Peyer's patch (tissue), 4 donors: ENCODE results near the gene ZYG11B. TPM values are rescaled to one million over a fixed set of nuclear protein-coding genes. Genes with fewer than 3 reads are reported as not detected.

ENCODE experiments used
- DNase-seq, 3 donors: peaks; one replicate each; pipeline ENCODE4 v3.0.0-alpha.2; 2017 to 2019
- H3K27ac ChIP-seq, 4 donors: fragments of 200-600 bp; sonication (generic); one replicate each; pipeline ENCODE4 v1.5.1; 2016 to 2019
- H3K27me3 ChIP-seq, 2 donors: fragments of 200-600 bp; sonication (generic); one replicate each; pipeline ENCODE4 v1.5.1; 2019
- H3K36me3 ChIP-seq, 3 donors: fragments of 200-600 bp; sonication (generic); one replicate each; pipeline ENCODE4 v1.5.1; 2016 to 2019
- H3K4me1 ChIP-seq, 4 donors: fragments of 200-600 bp; sonication (generic); one replicate each; pipeline ENCODE4 v1.5.1; 2016 to 2019
- H3K4me3 ChIP-seq, 4 donors: fragments of 200-600 bp; sonication (generic); 1 replicate in 3 of 4; 2 replicates in 1 of 4; pipeline ENCODE4 v1.5.1; 2016 to 2019; ENCODE audit warnings: mild to moderate bottlenecking in 1 of 4
- H3K9me3 ChIP-seq, 4 donors: fragments of 200-600 bp; sonication (generic); one replicate each; pipeline ENCODE4 v1.5.1; 2016 to 2019; ENCODE audit warnings: mild to moderate bottlenecking in 1 of 4
- CTCF ChIP-seq, 6 experiments: fragments of 450-650 bp in 4 of 6; fragments of 200-600 bp in 2 of 6; sonication (generic) in 1 of 6; IDR thresholded peaks; one replicate each; pipeline ENCODE4 v1.5.1; 2017 to 2019; ENCODE audit warnings: antibody characterized with exemption in 6 of 6, mild to moderate bottlenecking in 3 of 6, moderate library complexity in 1 of 6
- POLR2A ChIP-seq, 2 donors: fragments of 450-650 bp; IDR thresholded peaks; one replicate each; pipeline ENCODE4 v1.5.1; 2017; ENCODE audit warnings: antibody characterized with exemption in 2 of 2, mild to moderate bottlenecking in 2 of 2, moderate library complexity in 2 of 2
- total RNA-seq, 4 donors: library from RNA; depleted of rRNA; stranded (reverse); fragments of >200 nt; gene quantifications; one replicate each; pipeline ENCODE4 v1.1.0, GENCODE V29; 2016

Gene ZYG11B
- total RNA-seq, 4 donors from 2014 or later, result 21.4 to 36.3 (median 27.8) TPM

- no peaks in the 10 kb centered on the region for H3K27me3 ChIP-seq
- no peaks in the 10 kb centered on the region for H3K9me3 ChIP-seq
- no peak for TF ChIP-seq POLR2A (IDR thresholded peaks at IDR 0.05)
- no peak for TF ChIP-seq CTCF (IDR thresholded peaks at IDR 0.05)
- no peak overlapping the region for H3K27ac ChIP-seq
- no peak overlapping the region for H3K4me3 ChIP-seq
- H3K4me1 ChIP-seq, result peaks cover 0 to 5% (median 0%) of the 10 kb centered on the region in 4 donors
- no peaks in the 10 kb centered on the region for H3K36me3 ChIP-seq
- DNase-seq, result no peak
Observed at GRCh38 chr1:52751589-52752483, 25.6 kb downstream of the ZYG11B start.

GRCh38 chr1:52752484-52752826, 26.2 kb downstream of the ZYG11B start:
- Histone ChIP-seq H3K4me3 (no peak overlapping the region), H3K27me3 (no peaks in the 10 kb centered on the region), H3K27ac (no peak overlapping the region), H3K9me3 (no peaks in the 10 kb centered on the region), H3K36me3 (peaks cover 0 to under 1% (median 0%) of the 10 kb centered on the region in 3 donors), H3K4me1 (peaks cover 0 to 5% (median 0%) of the 10 kb centered on the region in 4 donors)
- DNase-seq, result no peak
- TF ChIP-seq CTCF (IDR thresholded peaks at IDR 0.05) (no peak), POLR2A (IDR thresholded peaks at IDR 0.05) (no peak)

GRCh38 chr1:52753169-52753568, 26.9 kb downstream of the ZYG11B start:
- H3K4me1 ChIP-seq, result peaks cover 0 to 5% (median 0%) of the 10 kb centered on the region in 4 donors
- H3K27me3 ChIP-seq, result no peaks in the 10 kb centered on the region
- H3K27ac ChIP-seq, result no peak overlapping the region
- no peak for DNase-seq
- no peaks in the 10 kb centered on the region for H3K9me3 ChIP-seq
- no peak for TF ChIP-seq POLR2A (IDR thresholded peaks at IDR 0.05)
- TF ChIP-seq CTCF (IDR thresholded peaks at IDR 0.05), result no peak
- H3K36me3 ChIP-seq, result peaks cover 0 to 7% (median 0%) of the 10 kb centered on the region in 3 donors
- no peak overlapping the region for H3K4me3 ChIP-seq

- Histone ChIP-seq H3K9me3 (no peaks in the 10 kb centered on the region), H3K27ac (no peak overlapping the region), H3K27me3 (no peaks in the 10 kb centered on the region), H3K4me3 (no peak overlapping the region), H3K36me3 (peaks cover 0 to 11% (median 0%) of the 10 kb centered on the region in 3 donors), H3K4me1 (no peaks in the 10 kb centered on the region)
- TF ChIP-seq POLR2A (IDR thresholded peaks at IDR 0.05) (no peak), CTCF (IDR thresholded peaks at IDR 0.05) (no peak)
- no peak for DNase-seq
Observed at GRCh38 chr1:52756020-52756419, 29.8 kb downstream of the ZYG11B start.

GRCh38 chr1:52759908-52760307, 33.7 kb downstream of the ZYG11B start:
- Histone ChIP-seq H3K4me3 (no peak overlapping the region), H3K27me3 (no peaks in the 10 kb centered on the region), H3K36me3 (peaks cover 0 to 11% (median 0%) of the 10 kb centered on the region in 3 donors), H3K9me3 (no peaks in the 10 kb centered on the region), H3K4me1 (no peaks in the 10 kb centered on the region), H3K27ac (no peak overlapping the region)
- DNase-seq, result no peak
- TF ChIP-seq CTCF (IDR thresholded peaks at IDR 0.05), result no peak
- no peak for TF ChIP-seq POLR2A (IDR thresholded peaks at IDR 0.05)
